Activated T-helper 17 cell treated with anti-CD3 and anti-CD28 coated beads, Interleukin-2, amount 50 U/mL, for 72 hours (primary cell): ENCODE results near the gene MSI2. TPM values are rescaled to one million over a fixed set of nuclear protein-coding genes. Genes with fewer than 3 reads are reported as not detected.
A peak's percentile ranks its signal among the peaks of the same experiment; 100 is the strongest.

Experiments
- ATAC-seq: fragments of 150-1000 bp; cut with Tn5 transposase; replicated peaks from 2 replicates; pipeline ENCODE4 v1.10.0; 2021; ENCODE audit warnings: mild to moderate bottlenecking, moderate library complexity
- H3K27ac Mint-ChIP-seq: one replicate; pipeline ENCODE4 v1.8.0; 2022; ENCODE audit warnings: mixed read lengths
- H3K27me3 Mint-ChIP-seq: one replicate; pipeline ENCODE4 v1.8.0; 2022; ENCODE audit warnings: mixed read lengths
- H3K36me3 Mint-ChIP-seq: one replicate; pipeline ENCODE4 v1.8.0; 2022; ENCODE audit warnings: low read depth, mild to moderate bottlenecking, mixed read lengths
- H3K4me1 Mint-ChIP-seq: one replicate; pipeline ENCODE4 v1.8.0; 2022; ENCODE audit warnings: mixed read lengths
- H3K4me3 Mint-ChIP-seq: one replicate; pipeline ENCODE4 v1.8.0; 2022; ENCODE audit warnings: mild to moderate bottlenecking, mixed read lengths
- H3K9me3 Mint-ChIP-seq: one replicate; pipeline ENCODE4 v1.8.0; 2022; ENCODE audit warnings: mixed read lengths
- total RNA-seq, 2 donors: library from RNA; stranded (reverse); gene quantifications; one replicate each; pipeline ENCODE4 v1.2.3, GENCODE V29; 2022

MSI2 gene
- total RNA-seq, 2 donors from 2014 or later: 96.3 to 128 TPM

DNA sequence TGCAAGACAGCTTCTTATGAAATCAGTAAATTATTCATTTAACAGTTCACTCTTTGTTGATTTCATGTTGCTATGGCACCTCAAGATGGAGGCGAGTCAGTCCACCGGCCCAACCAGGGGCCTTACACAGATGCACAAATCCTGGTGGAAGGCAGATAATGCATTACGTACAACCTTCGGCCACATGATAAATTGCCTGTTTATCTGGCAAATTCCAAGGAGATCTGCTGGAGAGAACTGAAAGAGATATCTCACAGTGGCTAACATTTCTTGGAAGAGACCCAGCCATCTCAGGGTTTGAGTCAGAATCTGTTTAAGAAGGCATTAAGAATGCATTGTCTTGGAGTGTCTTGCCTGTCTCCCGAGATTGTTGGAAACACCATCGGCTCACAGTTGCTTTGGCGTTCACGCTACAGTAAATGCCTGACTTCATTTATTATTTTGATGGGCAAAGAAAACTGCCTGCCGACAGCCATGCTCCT lies 225.6 kb downstream of the MSI2 start:
- ATAC-seq: no peak
- H3K36me3 Mint-ChIP-seq: peaks cover 4% of the 10 kb centered on the region
- H3K27ac Mint-ChIP-seq: peak overlapping the region; percentile 47
- peaks cover 50% of the 10 kb centered on the region for H3K4me1 Mint-ChIP-seq
- no peak overlapping the region for H3K4me3 Mint-ChIP-seq
- H3K27me3 Mint-ChIP-seq: no peaks in the 10 kb centered on the region
- no peaks in the 10 kb centered on the region for H3K9me3 Mint-ChIP-seq

DNA sequence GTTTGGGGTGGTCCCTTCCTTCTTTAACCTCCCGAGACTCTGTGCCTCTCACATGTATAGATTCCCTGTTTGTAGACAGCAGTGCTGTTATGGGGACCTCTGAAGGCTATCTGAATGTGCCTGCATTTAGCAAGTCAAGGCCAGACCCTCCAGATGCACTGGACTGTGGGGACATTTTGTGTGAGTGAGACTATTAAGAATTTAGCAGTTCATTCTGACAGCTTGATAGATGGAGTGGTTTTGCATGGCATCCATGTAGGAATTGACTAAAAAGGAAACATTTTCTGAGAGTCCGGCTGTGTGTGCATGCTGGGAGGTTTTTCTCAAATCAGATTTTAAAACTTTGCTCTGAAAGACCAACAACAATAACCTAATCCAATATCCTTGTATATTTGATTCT lies 226.3 kb downstream of the MSI2 start:
- Mint-ChIP-seq H3K4me1 (peaks cover 54% of the 10 kb centered on the region), H3K27ac (peak overlapping the region; percentile 47), H3K36me3 (peaks cover 4% of the 10 kb centered on the region), H3K9me3 (no peaks in the 10 kb centered on the region), H3K27me3 (no peaks in the 10 kb centered on the region), H3K4me3 (no peak overlapping the region)
- ATAC-seq: no peak

DNA sequence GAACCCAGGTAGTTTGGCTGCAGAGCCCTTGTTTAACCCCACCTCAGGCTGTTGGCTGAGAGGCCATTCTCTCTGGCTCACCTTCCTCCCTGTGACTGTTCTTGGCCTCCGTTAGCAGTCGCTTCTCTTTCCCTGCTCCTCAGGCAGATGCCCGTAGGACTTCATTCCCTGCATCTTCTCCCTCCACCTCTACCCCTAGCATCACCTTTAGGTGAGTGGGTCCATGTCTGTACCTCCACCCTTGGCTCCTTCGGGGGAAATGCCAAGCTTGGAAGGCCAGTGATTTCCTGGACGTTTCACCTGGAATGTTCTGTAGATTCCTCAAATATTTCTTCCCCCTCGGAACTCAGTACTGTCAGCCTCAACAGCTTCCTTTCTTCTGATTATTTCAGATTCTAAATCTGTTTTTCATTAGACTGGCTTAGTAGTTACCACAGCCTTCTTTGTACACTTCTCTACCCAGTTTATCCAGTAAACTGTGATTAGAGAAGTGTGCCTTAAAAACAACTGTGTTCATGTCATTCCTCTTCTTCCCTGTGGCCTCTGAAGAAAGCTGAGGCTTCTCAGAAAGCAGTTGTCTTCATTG lies 227.9 kb downstream of the MSI2 start:
- H3K27ac Mint-ChIP-seq: peak overlapping the region; percentile 80
- H3K4me3 Mint-ChIP-seq: peak overlapping the region; percentile 30
- ATAC-seq: no peak
- peaks cover 56% of the 10 kb centered on the region for H3K4me1 Mint-ChIP-seq
- no peaks in the 10 kb centered on the region for H3K27me3 Mint-ChIP-seq
- H3K9me3 Mint-ChIP-seq: no peaks in the 10 kb centered on the region
- H3K36me3 Mint-ChIP-seq: peaks cover 4% of the 10 kb centered on the region

DNA sequence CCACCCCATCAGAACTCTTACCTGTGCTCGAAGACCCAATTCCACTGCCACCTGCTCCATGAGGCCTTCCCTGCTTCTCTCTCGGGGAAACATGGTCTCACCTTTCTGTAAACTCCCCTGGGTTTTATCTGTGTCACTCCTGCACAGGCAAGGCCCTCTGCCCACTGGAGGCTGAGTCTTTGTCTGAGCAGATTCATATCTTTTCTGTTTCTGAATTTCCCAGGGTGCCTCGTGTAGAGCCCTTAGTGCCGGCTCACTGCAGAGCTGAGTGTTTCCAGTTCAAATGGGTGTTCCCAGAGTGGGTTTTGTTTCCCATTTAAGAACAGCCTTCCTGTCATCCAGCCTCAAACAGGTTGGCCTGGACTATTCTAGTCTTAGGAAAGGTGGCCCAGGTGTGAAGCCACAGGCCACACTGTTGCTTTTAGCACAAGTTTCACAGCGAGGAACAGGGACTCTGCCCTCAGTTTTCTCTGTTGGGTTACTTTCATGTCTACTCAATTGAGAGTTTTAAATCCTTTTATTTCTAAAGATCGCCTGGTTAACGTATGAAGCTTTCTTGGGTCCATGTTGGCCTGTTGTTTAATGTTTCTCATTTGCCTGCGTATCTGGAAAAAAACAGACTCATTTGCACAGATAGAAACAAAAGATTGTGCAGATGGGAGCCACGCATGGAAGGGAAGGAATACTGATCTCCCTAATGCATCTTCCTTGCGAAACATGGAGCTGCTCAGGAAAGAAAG lies 228.7 kb downstream of the MSI2 start:
- H3K9me3 Mint-ChIP-seq: no peaks in the 10 kb centered on the region
- ATAC-seq: peak; percentile 37

DNA sequence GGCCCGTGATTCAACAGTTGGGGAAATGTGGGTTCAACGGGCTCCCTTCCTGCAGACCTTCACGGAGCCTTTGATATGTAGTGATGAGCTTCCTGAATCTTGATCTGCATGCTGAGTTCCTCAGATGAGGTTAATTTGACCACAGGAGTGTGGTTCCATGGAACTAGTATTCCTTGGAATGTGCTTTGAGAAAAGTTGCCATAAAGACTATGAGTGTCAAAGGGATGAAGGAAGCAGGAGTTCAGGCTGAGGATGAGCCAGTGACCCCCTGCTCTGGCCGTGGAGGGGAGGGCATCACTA lies 229.2 kb downstream of the MSI2 start:
- H3K4me3 Mint-ChIP-seq: peak overlapping the region; percentile 30
- no peaks in the 10 kb centered on the region for H3K9me3 Mint-ChIP-seq
- peak overlapping the region; percentile 12 for H3K27ac Mint-ChIP-seq
- H3K36me3 Mint-ChIP-seq: no peaks in the 10 kb centered on the region
- H3K27me3 Mint-ChIP-seq: no peaks in the 10 kb centered on the region
- ATAC-seq: no peak
- H3K4me1 Mint-ChIP-seq: peaks cover 53% of the 10 kb centered on the region

More for the DNA sequence above, 228.7 kb downstream of the MSI2 start:
- peak overlapping the region; percentile 30 for H3K4me3 Mint-ChIP-seq
- H3K36me3 Mint-ChIP-seq: peaks cover 3% of the 10 kb centered on the region
- H3K4me1 Mint-ChIP-seq: peaks cover 56% of the 10 kb centered on the region
- H3K27me3 Mint-ChIP-seq: no peaks in the 10 kb centered on the region
- peak overlapping the region; percentile 80 for H3K27ac Mint-ChIP-seq

DNA sequence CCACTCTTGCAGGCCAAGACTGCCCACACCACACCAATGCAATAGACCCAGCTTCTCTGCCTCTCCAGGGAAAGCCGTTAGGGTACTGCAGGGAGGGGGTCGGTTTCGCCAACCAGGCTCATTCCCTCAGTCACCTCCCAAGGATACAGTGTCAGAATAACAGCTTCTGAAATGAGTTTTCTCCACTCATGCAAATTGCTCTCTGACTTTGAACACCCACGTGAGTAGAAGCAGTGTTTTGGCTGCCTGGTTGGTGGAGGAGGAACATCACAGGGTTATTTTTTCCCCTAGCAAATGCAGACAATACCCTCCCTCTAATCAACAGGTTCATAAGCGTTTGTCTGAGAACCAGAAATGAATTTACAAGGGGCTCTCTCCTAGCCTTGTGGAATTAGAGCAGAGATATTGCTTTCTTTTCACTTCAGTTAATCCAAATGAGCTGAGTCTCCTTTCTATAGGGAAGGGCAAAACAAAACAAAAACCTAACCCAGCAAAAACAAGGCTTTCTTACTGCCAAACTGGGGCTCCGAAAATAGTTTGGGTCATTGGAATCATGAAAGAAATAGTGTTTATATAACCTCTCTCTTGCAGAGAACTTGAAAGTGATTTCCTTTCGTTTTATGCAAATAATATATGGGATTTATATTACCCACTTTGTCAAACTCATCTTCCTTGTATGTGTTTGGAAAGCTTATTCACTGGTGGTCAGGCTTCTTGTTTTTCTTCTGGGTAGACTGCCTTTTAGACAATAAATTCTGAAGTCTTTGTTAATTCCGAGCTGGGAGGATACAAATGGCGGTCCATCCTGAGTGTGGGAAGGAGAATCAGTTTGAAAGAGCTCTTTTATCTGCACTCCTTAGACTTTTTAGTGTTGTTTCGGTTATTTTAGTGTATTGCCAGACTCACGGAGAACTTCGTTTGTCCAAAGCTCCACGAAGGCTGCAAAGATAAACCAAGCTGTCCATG lies 229.9 kb downstream of the MSI2 start:
- peaks cover 2% of the 10 kb centered on the region for H3K36me3 Mint-ChIP-seq
- H3K27me3 Mint-ChIP-seq: no peaks in the 10 kb centered on the region
- peak overlapping the region; percentile 12 for H3K27ac Mint-ChIP-seq
- no peaks in the 10 kb centered on the region for H3K9me3 Mint-ChIP-seq
- peak overlapping the region; percentile 30 for H3K4me3 Mint-ChIP-seq
- ATAC-seq: peak; percentile 83
- peaks cover 46% of the 10 kb centered on the region for H3K4me1 Mint-ChIP-seq

DNA sequence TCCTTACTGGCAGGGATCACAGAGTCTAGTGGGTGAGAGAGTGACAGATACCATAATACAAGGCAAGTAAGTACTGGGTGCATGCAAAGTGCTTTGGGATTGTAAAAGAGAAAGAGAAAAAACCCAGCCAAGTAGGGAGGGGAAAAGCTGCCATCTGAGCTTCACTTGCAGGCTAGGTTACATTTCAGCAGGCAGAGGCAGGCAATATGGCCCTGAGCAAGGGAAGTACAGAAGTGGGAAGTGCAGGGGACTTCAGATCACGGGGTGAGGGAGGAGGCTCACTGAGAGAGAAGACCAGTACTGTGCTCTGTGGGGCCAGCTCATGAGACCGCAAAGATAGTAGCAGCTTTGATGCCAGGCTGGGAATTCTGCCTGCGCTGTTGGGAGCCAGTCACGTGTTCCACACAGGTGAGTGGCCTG lies 230.6 kb downstream of the MSI2 start:
- Mint-ChIP-seq H3K9me3 (no peaks in the 10 kb centered on the region), H3K4me3 (peak overlapping the region; percentile 30), H3K4me1 (peaks cover 41% of the 10 kb centered on the region), H3K27ac (peak overlapping the region; percentile 12), H3K36me3 (peaks cover 7% of the 10 kb centered on the region), H3K27me3 (no peaks in the 10 kb centered on the region)
- no peak for ATAC-seq

DNA sequence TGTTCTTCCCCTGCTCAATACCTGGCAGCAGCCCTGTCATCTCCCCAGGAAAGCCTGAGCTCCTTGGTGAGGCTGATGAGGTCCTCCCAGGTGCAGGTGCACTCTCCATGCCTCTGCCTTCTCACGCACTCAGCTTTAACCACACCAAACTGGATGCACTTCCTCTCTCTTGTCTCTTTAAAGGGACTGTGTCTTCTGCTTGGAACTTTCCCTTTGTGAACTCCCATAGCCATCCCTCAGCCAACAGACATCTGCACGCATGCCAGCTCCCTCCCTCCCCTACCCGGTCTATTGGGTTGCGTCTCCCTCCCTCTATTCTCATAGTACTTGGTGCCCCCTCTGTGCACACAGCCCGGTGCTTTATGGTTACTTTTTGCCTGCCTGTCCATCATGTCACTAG lies 231.2 kb downstream of the MSI2 start:
- H3K27ac Mint-ChIP-seq: peak overlapping the region; percentile 12
- no peak overlapping the region for H3K4me3 Mint-ChIP-seq
- H3K9me3 Mint-ChIP-seq: no peaks in the 10 kb centered on the region
- peaks cover 7% of the 10 kb centered on the region for H3K36me3 Mint-ChIP-seq
- no peaks in the 10 kb centered on the region for H3K27me3 Mint-ChIP-seq
- ATAC-seq: no peak
- peaks cover 36% of the 10 kb centered on the region for H3K4me1 Mint-ChIP-seq

DNA sequence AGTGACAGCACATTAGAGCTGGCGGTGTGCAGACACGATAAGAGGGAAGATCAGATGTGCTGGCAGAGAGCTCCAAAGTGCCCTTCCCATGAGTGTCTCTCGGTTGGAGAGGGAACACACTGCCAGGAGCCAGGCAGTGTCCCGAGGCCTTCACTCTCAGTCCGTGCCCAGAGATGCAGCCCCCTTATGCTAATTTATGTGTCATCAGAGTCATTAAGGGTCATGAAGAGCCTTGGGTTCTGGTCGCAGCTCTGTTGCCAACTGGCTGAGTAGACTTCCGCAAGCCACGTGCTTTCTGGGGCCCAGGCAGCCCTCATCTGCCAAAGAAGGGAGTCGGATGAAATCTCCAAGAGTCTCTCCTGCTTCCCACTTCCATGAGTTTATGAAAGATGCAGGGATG lies 232.5 kb downstream of the MSI2 start:
- Mint-ChIP-seq H3K9me3 (no peaks in the 10 kb centered on the region), H3K27me3 (no peaks in the 10 kb centered on the region), H3K36me3 (peaks cover 7% of the 10 kb centered on the region), H3K27ac (peak overlapping the region; percentile 48), H3K4me3 (no peak overlapping the region), H3K4me1 (peaks cover 31% of the 10 kb centered on the region)
- ATAC-seq: no peak

DNA sequence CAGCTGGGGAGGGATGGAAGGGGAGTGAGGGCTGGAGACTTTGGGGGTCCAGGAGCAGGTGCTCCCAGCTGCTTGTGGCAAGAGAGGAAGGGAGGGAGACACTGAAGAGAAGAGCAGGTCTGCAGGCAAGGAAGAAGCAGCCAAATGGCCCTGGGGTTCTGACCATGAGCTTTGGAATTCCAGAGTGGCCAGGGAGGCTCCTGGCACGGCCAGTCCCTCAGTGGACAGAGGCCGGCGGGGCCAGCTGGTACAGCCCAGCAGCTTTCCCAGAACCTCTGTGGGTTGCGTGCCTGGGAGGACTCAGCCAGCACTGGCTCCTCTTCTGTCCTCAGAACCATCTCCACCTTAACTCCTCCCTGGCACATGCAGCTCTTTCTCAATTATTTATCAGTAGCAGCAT lies 233.0 kb downstream of the MSI2 start:
- peak overlapping the region; percentile 48 for H3K27ac Mint-ChIP-seq
- no peak overlapping the region for H3K4me3 Mint-ChIP-seq
- no peaks in the 10 kb centered on the region for H3K27me3 Mint-ChIP-seq
- H3K4me1 Mint-ChIP-seq: peaks cover 29% of the 10 kb centered on the region
- no peak for ATAC-seq
- no peaks in the 10 kb centered on the region for H3K9me3 Mint-ChIP-seq
- H3K36me3 Mint-ChIP-seq: peaks cover 7% of the 10 kb centered on the region

DNA sequence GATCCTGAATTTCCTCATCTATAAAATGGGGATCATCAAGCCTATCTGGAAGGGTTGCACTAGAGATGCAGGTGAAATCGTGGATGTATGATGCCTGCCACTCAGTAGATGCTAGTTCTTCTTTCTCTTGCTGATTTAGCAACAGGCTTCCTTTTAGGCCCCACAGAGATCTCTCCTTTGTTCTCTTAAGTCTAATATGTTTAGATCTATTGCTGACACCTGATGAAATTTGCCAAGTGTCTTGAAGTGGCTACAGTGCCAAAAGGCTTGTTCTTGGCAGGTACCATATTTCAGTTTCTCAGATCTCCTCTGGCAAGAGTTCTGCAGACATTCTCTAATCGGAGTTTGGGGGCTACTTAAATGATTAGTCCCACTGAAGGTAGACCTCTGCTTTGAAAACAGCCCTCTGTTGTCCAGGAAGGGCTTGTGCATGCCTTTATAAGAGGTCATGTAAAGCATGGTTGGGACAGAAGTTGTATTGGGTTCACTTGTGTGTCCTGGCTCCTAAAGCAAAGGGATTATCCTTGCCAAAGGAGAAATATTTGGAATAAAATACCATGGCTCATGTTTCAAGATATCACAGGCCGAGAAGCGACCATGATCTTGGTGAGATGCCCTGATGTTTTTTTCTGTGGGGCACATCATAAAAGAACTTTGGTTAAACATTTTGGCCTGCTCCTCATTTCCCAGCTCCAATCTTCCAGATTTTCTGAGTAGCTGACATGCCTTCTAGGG lies 234.0 kb downstream of the MSI2 start:
- Mint-ChIP-seq H3K4me3 (no peak overlapping the region), H3K36me3 (peaks cover 7% of the 10 kb centered on the region), H3K4me1 (peaks cover 21% of the 10 kb centered on the region), H3K27ac (peak overlapping the region; percentile 48), H3K27me3 (no peaks in the 10 kb centered on the region), H3K9me3 (no peaks in the 10 kb centered on the region)
- ATAC-seq: no peak

DNA sequence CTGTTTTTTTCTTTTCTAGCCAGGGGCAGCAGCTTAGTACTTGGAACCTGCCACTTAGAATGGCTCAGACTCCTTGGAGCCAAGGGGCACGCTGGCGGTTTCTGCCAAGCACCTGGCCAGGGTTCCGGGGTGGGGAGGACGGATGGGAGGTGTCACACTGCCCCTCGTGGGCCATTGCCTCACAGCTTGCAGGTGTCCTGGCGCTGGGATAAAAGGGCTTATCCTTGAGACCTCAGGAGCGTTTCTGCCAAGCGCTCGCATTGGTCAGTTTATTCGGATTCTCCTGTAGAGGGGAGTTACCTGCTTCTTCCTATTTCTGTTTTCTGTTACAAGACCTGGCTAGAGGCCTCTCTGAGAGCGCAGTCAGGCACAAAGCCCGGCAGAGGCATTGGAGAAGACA lies 234.6 kb downstream of the MSI2 start:
- Mint-ChIP-seq H3K4me3 (no peak overlapping the region), H3K27me3 (no peaks in the 10 kb centered on the region), H3K9me3 (no peaks in the 10 kb centered on the region), H3K4me1 (peaks cover 21% of the 10 kb centered on the region), H3K36me3 (peaks cover 7% of the 10 kb centered on the region), H3K27ac (peak overlapping the region; percentile 65)
- ATAC-seq: no peak

DNA sequence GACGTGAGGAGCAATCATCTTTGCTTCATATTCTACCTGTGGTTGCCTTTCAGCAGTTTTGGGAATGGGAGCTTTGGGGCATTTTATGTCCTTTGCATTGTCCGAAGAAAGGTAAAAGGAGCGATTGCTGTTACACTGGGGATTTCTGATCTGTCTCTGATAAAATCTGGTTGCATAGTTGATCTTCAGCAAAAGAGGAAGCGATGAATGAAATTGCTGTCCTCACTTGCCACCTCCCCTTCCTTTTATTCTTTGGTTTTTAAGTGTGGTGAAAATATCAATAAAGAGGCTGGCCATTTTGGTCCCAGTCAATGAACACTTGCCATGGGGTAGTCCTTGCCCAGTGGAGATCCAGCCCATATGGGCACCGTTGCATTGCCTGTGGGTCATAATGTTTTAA lies 236.8 kb downstream of the MSI2 start:
- Mint-ChIP-seq H3K27ac (peak overlapping the region; percentile 31), H3K36me3 (peaks cover 7% of the 10 kb centered on the region), H3K4me1 (peaks cover 12% of the 10 kb centered on the region), H3K4me3 (no peak overlapping the region), H3K27me3 (no peaks in the 10 kb centered on the region), H3K9me3 (no peaks in the 10 kb centered on the region)
- ATAC-seq: no peak

DNA sequence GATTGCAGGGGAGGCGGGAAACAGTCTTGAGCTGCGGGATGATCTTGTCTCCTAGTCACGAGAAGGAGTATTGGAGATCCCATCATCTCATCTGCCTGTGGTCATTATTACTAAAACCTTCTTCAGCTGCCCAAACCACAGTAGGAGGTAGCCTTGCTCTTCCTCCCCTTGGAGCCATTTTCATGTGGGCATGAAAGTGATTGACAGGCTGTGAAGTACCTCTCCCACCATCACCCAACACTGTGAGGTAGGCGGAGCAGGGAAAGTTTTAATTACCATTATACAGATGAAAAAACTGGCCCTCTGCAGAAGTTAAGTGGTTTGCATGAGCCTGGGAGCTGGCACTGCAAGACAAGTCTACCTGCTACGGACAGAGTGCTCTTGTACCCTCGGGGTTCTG lies 237.3 kb downstream of the MSI2 start:
- Mint-ChIP-seq H3K27me3 (no peaks in the 10 kb centered on the region), H3K4me1 (peaks cover 12% of the 10 kb centered on the region), H3K27ac (peak overlapping the region; percentile 31), H3K36me3 (peaks cover 7% of the 10 kb centered on the region), H3K4me3 (no peak overlapping the region), H3K9me3 (no peaks in the 10 kb centered on the region)
- ATAC-seq: no peak
